HEK293 (cell line): ENCODE data around the gene BAIAP2L2.

Experiments
- ZBTB7A ChIP-seq: fragments of 450-650 bp; formaldehyde crosslinking; IDR thresholded peaks from 2 replicates; pipeline ENCODE4 v1.5.1; 2016; ENCODE audit warnings: low read depth, missing biosample characterization, missing genetic modification characterization
- ZNF274 ChIP-seq, 2 experiments: fragments of 200-500 bp in 1 of 2; fragments of 450-650 bp in 1 of 2; sonication (Bioruptor generic) in 1 of 2; formaldehyde crosslinking in 1 of 2; IDR thresholded peaks; 2 replicates each; pipeline versions ENCODE4 v1.5.1 to v1.6.1; 2014 to 2016; ENCODE audit warnings: borderline replicate concordance in 1 of 2, inconsistent platforms in 1 of 2, low read length in 1 of 2, missing biosample characterization in 1 of 2, missing genetic modification characterization in 1 of 2

DNA sequence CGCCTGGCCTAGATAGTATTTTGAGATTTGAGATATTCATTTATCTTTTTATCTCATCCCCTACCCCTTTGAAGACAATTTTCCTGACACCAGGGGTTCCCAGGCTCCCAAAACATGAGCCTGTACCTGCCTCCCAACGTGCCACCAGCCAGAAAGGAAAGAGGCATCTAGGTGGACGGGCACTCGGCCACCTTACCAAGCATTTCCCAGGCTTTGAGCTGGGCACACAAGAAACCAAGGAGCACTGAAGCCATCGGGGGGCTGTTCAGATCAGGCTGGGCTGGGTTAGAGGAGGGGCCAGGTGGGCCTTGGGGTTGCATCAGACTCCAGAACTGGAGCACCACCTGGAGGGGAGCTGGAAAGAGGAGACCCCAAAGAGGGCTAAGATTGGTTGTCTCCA lies 28.5 kb upstream of the BAIAP2L2 start:
- no peak for TF ChIP-seq ZNF274 (IDR thresholded peaks at IDR 0.05; ENCODE audit: low read length)
- no peak for TF ChIP-seq ZNF274 (tag by site-specific recombination; IDR thresholded peaks at IDR 0.05; ENCODE audit: borderline replicate concordance)
- no peak for TF ChIP-seq ZBTB7A
